Measurements from ENCODE around the gene EPB41L1.

EPB41L1 gene

GRCh38 chr20:36218380-36219064 is 64.0 kb downstream of the EPB41L1 start:
- no peak for DNase-seq (ENCODE audit: low spot score)

GRCh38 chr20:36219671-36220220 is 65.2 kb downstream of the EPB41L1 start:
- DNase-seq (ENCODE audit: low spot score): no peak

GRCh38 chr20:36225666-36226065 is 71.1 kb downstream of the EPB41L1 start:
- DNase-seq (ENCODE audit: low spot score): no peak

GRCh38 chr20:36228770-36229169 is 74.2 kb downstream of the EPB41L1 start:
- DNase-seq (ENCODE audit: low spot score): no peak

- no peak for DNase-seq (ENCODE audit: low spot score)
Measured at GRCh38 chr20:36230019-36230418, 75.5 kb downstream of the EPB41L1 start.

- no peak for DNase-seq (ENCODE audit: low spot score)
Measured at GRCh38 chr20:36231331-36231730, 76.8 kb downstream of the EPB41L1 start.

GRCh38 chr20:36234771-36235320 is 80.3 kb downstream of the EPB41L1 start:
- peak; percentile 75 for DNase-seq (ENCODE audit: low spot score)

GRCh38 chr20:36235892-36236785 is 81.6 kb downstream of the EPB41L1 start, which contains the start of gene AAR2:
AAR2 (plus strand) TSS chr20:36236478; CDS start chr20:36239869, 3,391 bp downstream.
- peak; percentile 90 for DNase-seq (ENCODE audit: low spot score)

GRCh38 chr20:36236786-36237121 is 82.2 kb downstream of the EPB41L1 start:
- DNase-seq (ENCODE audit: low spot score): no peak

- DNase-seq (ENCODE audit: low spot score): no peak
Measured at GRCh38 chr20:36237477-36237876, 82.9 kb downstream of the EPB41L1 start.

- no peak for DNase-seq (ENCODE audit: low spot score)
Measured at GRCh38 chr20:36238153-36238552, 83.6 kb downstream of the EPB41L1 start.

GRCh38 chr20:36238760-36239159 is 84.2 kb downstream of the EPB41L1 start:
- no peak for DNase-seq (ENCODE audit: low spot score)

- no peak for DNase-seq (ENCODE audit: low spot score)
Measured at GRCh38 chr20:36240076-36240475, 85.5 kb downstream of the EPB41L1 start.

- DNase-seq (ENCODE audit: low spot score): no peak
Measured at GRCh38 chr20:36241678-36242077, 87.1 kb downstream of the EPB41L1 start.

- DNase-seq (ENCODE audit: low spot score): no peak
Measured at GRCh38 chr20:36243726-36244125, 89.2 kb downstream of the EPB41L1 start.

- no peak for DNase-seq (ENCODE audit: low spot score)
Measured at GRCh38 chr20:36246401-36246800, 91.9 kb downstream of the EPB41L1 start.

GRCh38 chr20:36248836-36249235 is 94.3 kb downstream of the EPB41L1 start:
- DNase-seq (ENCODE audit: low spot score): no peak

- DNase-seq (ENCODE audit: low spot score): no peak
Measured at GRCh38 chr20:36249450-36249849, 94.9 kb downstream of the EPB41L1 start.

GRCh38 chr20:36251426-36251825 is 96.9 kb downstream of the EPB41L1 start:
- DNase-seq (ENCODE audit: low spot score): no peak

GRCh38 chr20:36252511-36252910 is 98.0 kb downstream of the EPB41L1 start:
- DNase-seq (ENCODE audit: low spot score): no peak

- DNase-seq (ENCODE audit: low spot score): no peak
Measured at GRCh38 chr20:36253036-36253435, 98.5 kb downstream of the EPB41L1 start.

- DNase-seq (ENCODE audit: low spot score): no peak
Measured at GRCh38 chr20:36254076-36254475, 99.5 kb downstream of the EPB41L1 start.

Data from SK-N-DZ (cell line).